Ishikawa (cell line): ENCODE measurements around the gene ASZ1.

Experiments used
- EP300 ChIP-seq: IDR thresholded peaks from 2 replicates; pipeline ENCODE4 v1.6.1; 2012; ENCODE audit warnings: borderline replicate concordance
- RAD21 ChIP-seq: IDR thresholded peaks from 2 replicates; pipeline ENCODE4 v1.6.1; 2012; ENCODE audit warnings: low read depth
- TCF12 ChIP-seq: IDR thresholded peaks from 2 replicates; pipeline ENCODE4 v1.6.1; 2012; ENCODE audit warnings: low read depth
- YY1 ChIP-seq: IDR thresholded peaks from 2 replicates; pipeline ENCODE4 v1.6.1; 2012; ENCODE audit warnings: low read depth

GRCh38 chr7:117319181-117319580, 108.1 kb downstream of the ASZ1 start:
- no peak for TF ChIP-seq YY1
- no peak for TF ChIP-seq EP300
- no peak for TF ChIP-seq TCF12
- TF ChIP-seq RAD21 = no peak
